ENCODE results near the gene CHN2. TPM values are rescaled to one million over a fixed set of nuclear protein-coding genes. Genes with fewer than 3 reads are reported as not detected.

Gene CHN2
- polyA plus RNA-seq, 1 donor from 2014 or later = 136 TPM

- no peaks in the 10 kb centered on the region for H3K27me3 ChIP-seq (ENCODE audit: insufficient read depth, low read depth, low read length)
- no peaks in the 10 kb centered on the region for H3K9me2 ChIP-seq (ENCODE audit: insufficient read depth, low read length)
- no peak overlapping the region for H3K4me3 ChIP-seq (ENCODE audit: low read length)
- H3K36me3 ChIP-seq (ENCODE audit: insufficient read depth, low read length) = peaks cover 8% of the 10 kb centered on the region
- H3F3A ChIP-seq (ENCODE audit: insufficient read depth, low read length, poor library complexity, severe bottlenecking) = no peaks in the 10 kb centered on the region
- H3K4me2 ChIP-seq (ENCODE audit: low read length) = no peak overlapping the region
- H2AFZ ChIP-seq (ENCODE audit: low read depth, low read length) = no peak overlapping the region
- H3K79me2 ChIP-seq (replicated peaks; ENCODE audit: insufficient read depth, low read length) = no peaks in the 10 kb centered on the region
- peaks cover 5% of the 10 kb centered on the region for H3K9me3 ChIP-seq (ENCODE audit: low read length)
- TF ChIP-seq, protein P1, sequence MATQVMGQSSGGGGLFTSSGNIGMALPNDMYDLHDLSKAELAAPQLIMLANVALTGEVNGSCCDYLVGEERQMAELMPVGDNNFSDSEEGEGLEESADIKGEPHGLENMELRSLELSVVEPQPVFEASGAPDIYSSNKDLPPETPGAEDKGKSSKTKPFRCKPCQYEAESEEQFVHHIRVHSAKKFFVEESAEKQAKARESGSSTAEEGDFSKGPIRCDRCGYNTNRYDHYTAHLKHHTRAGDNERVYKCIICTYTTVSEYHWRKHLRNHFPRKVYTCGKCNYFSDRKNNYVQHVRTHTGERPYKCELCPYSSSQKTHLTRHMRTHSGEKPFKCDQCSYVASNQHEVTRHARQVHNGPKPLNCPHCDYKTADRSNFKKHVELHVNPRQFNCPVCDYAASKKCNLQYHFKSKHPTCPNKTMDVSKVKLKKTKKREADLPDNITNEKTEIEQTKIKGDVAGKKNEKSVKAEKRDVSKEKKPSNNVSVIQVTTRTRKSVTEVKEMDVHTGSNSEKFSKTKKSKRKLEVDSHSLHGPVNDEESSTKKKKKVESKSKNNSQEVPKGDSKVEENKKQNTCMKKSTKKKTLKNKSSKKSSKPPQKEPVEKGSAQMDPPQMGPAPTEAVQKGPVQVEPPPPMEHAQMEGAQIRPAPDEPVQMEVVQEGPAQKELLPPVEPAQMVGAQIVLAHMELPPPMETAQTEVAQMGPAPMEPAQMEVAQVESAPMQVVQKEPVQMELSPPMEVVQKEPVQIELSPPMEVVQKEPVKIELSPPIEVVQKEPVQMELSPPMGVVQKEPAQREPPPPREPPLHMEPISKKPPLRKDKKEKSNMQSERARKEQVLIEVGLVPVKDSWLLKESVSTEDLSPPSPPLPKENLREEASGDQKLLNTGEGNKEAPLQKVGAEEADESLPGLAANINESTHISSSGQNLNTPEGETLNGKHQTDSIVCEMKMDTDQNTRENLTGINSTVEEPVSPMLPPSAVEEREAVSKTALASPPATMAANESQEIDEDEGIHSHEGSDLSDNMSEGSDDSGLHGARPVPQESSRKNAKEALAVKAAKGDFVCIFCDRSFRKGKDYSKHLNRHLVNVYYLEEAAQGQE (IDR thresholded peaks at IDR 0.05; ENCODE audit: borderline replicate concordance) = no peak
- TF ChIP-seq POLR2AphosphoS5 (IDR thresholded peaks at IDR 0.05) (no peak), CTCF (IDR thresholded peaks at IDR 0.05; ENCODE audit: poor library complexity, severe bottlenecking) (no peak), SMC3 (conservative IDR thresholded peaks at IDR 0.05; ENCODE audit: poor library complexity) (no peak), TAF1 (IDR thresholded peaks at IDR 0.05; ENCODE audit: low read depth) (no peak), MXI1 (conservative IDR thresholded peaks at IDR 0.05; ENCODE audit: poor library complexity, severe bottlenecking) (no peak), RAD21 (conservative IDR thresholded peaks at IDR 0.05) (no peak), EZH2 (IDR thresholded peaks at IDR 0.05; ENCODE audit: borderline replicate concordance, insufficient read depth, low read length, poor library complexity, severe bottlenecking) (no peak), EP300 (conservative IDR thresholded peaks at IDR 0.05; ENCODE audit: poor library complexity, severe bottlenecking) (no peak)
- no peaks in the 10 kb centered on the region for H4K20me1 ChIP-seq (ENCODE audit: insufficient read depth)
- no peak overlapping the region for H3K9ac ChIP-seq (ENCODE audit: low read length)
- H3K27ac ChIP-seq (ENCODE audit: low read length) = no peak overlapping the region
Measured at GRCh38 chr7:29518616-29519015, 324.0 kb downstream of the CHN2 start.

DNA sequence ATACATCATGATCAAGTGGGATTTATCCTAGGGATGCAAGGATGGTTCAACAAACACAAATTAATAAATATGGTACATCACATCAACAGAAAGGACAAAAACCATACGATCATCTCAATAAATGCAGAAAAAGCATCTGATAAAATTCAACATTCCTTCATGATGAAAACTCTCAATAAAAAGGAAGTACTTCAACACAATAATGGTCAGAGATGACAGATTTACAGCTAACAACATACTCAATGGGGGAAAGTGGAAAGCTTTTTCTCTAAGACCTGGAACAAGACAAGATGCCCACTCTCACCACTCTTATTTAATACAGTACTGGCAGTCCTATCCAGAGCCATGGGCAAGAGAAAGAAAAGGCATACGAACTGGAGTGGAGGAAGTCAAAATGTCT is 329.2 kb downstream of the CHN2 start:
- Histone ChIP-seq H3K9me2 (ENCODE audit: insufficient read depth, low read length) (no peaks in the 10 kb centered on the region), H3K9ac (ENCODE audit: low read length) (no peak overlapping the region), H3K4me2 (ENCODE audit: low read length) (no peak overlapping the region), H3K4me3 (ENCODE audit: low read length) (no peak overlapping the region), H3K27ac (ENCODE audit: low read length) (no peak overlapping the region), H3K36me3 (ENCODE audit: insufficient read depth, low read length) (no peaks in the 10 kb centered on the region), H3K27me3 (ENCODE audit: insufficient read depth, low read depth, low read length) (no peaks in the 10 kb centered on the region), H3F3A (ENCODE audit: insufficient read depth, low read length, poor library complexity, severe bottlenecking) (no peaks in the 10 kb centered on the region), H2AFZ (ENCODE audit: low read depth, low read length) (no peak overlapping the region), H3K9me3 (ENCODE audit: low read length) (peaks cover 5% of the 10 kb centered on the region), H4K20me1 (ENCODE audit: insufficient read depth) (no peaks in the 10 kb centered on the region), H3K79me2 (replicated peaks; ENCODE audit: insufficient read depth, low read length) (no peaks in the 10 kb centered on the region)
- TF ChIP-seq MXI1 (conservative IDR thresholded peaks at IDR 0.05; ENCODE audit: poor library complexity, severe bottlenecking) = no peak
- TF ChIP-seq TAF1 (IDR thresholded peaks at IDR 0.05; ENCODE audit: low read depth) = no peak
- TF ChIP-seq SMC3 (conservative IDR thresholded peaks at IDR 0.05; ENCODE audit: poor library complexity) = no peak
- TF ChIP-seq, protein P1 (IDR thresholded peaks at IDR 0.05; ENCODE audit: borderline replicate concordance) = no peak
- no peak for TF ChIP-seq EZH2 (IDR thresholded peaks at IDR 0.05; ENCODE audit: borderline replicate concordance, insufficient read depth, low read length, poor library complexity, severe bottlenecking)
- TF ChIP-seq POLR2AphosphoS5 (IDR thresholded peaks at IDR 0.05) = no peak
- no peak for TF ChIP-seq RAD21 (conservative IDR thresholded peaks at IDR 0.05)
- TF ChIP-seq EP300 (conservative IDR thresholded peaks at IDR 0.05; ENCODE audit: poor library complexity, severe bottlenecking) = no peak
- TF ChIP-seq CTCF (IDR thresholded peaks at IDR 0.05; ENCODE audit: poor library complexity, severe bottlenecking) = no peak
